MM.1S (cell line): ENCODE results near the gene KRT8.
"Not testable (repeated sequence)": the region's sequence is repeated elsewhere in the genome, so short reads cannot be mapped to it uniquely, and the experiment has no call there.

Experiments used
- DNase-seq: peaks from one replicate; pipeline ENCODE4 v3.0.0-alpha.2; 2015
- H2AFZ ChIP-seq: fragments of 300-600 bp; sonication (generic); 2 replicates; pipeline ENCODE4 v1.6.0; 2016; ENCODE audit warnings: antibody characterized with exemption, low read length
- H3F3A ChIP-seq: fragments of 300-600 bp; sonication (generic); 2 replicates; pipeline ENCODE4 v1.6.1; 2016; ENCODE audit warnings: mild to moderate bottlenecking, antibody characterized with exemption, low read length, moderate library complexity, mixed read lengths; ENCODE audit not compliant: insufficient read depth
- H3K27ac ChIP-seq: fragments of 300-600 bp; sonication (generic); 2 replicates; pipeline ENCODE4 v1.5.1; 2016; ENCODE audit warnings: mild to moderate bottlenecking, low read length
- H3K27me3 ChIP-seq: fragments of 300-600 bp; sonication (generic); replicated peaks from 2 replicates; pipeline ENCODE4 v1.6.0; 2016; ENCODE audit warnings: low read length; ENCODE audit not compliant: insufficient read depth
- H3K36me3 ChIP-seq: fragments of 300-600 bp; sonication (generic); replicated peaks from 2 replicates; pipeline ENCODE4 v1.6.1; 2016; ENCODE audit warnings: mild to moderate bottlenecking, low read length, mixed read lengths; ENCODE audit not compliant: insufficient read depth
- H3K4me1 ChIP-seq: fragments of 300-600 bp; sonication (generic); 2 replicates; pipeline ENCODE4 v1.6.1; 2016; ENCODE audit warnings: low read length, mixed read lengths
- H3K4me2 ChIP-seq: fragments of 300-600 bp; sonication (generic); 2 replicates; pipeline ENCODE4 v1.6.0; 2016; ENCODE audit warnings: low read depth, low read length
- H3K4me3 ChIP-seq: fragments of 300-600 bp; sonication (generic); 2 replicates; pipeline ENCODE4 v1.5.1; 2016; ENCODE audit warnings: low read length, mixed read lengths
- H3K79me2 ChIP-seq: fragments of 300-600 bp; sonication (generic); 2 replicates; pipeline ENCODE4 v1.6.1; 2016; ENCODE audit warnings: mixed run types, low read length, mixed read lengths
- H3K9ac ChIP-seq: fragments of 300-600 bp; sonication (generic); 2 replicates; pipeline ENCODE4 v1.6.1; 2016; ENCODE audit warnings: low read length, mixed read lengths
- H3K9me2 ChIP-seq: fragments of 300-600 bp; sonication (generic); replicated peaks from 2 replicates; pipeline ENCODE4 v1.6.1; 2016; ENCODE audit warnings: mild to moderate bottlenecking, low read length, mixed read lengths; ENCODE audit not compliant: insufficient read depth
- H3K9me3 ChIP-seq: fragments of 300-600 bp; sonication (generic); replicated peaks from 2 replicates; pipeline ENCODE4 v1.6.1; 2016; ENCODE audit warnings: mild to moderate bottlenecking, low read length, mixed read lengths; ENCODE audit not compliant: insufficient read depth
- H4K20me1 ChIP-seq: fragments of 300-600 bp; sonication (generic); 2 replicates; pipeline ENCODE4 v1.6.1; 2016; ENCODE audit warnings: mild to moderate bottlenecking, low read length, moderate library complexity, mixed read lengths; ENCODE audit not compliant: insufficient read depth
- EZH2 ChIP-seq: fragments of 300-600 bp; sonication (generic); optimal IDR thresholded peaks from 2 replicates; pipeline ENCODE3; 2017; ENCODE audit warnings: low read depth, mild to moderate bottlenecking, antibody characterized with exemption, low read length, mixed read lengths
- EZH2phosphoT487 ChIP-seq: fragments of 300-600 bp; sonication (generic); IDR thresholded peaks from 2 replicates; pipeline ENCODE4 v1.6.1; 2018; ENCODE audit warnings: antibody characterized with exemption, low read length
- TF ChIP-seq, protein P1 (sequence below): fragments of 300-600 bp; sonication (generic); IDR thresholded peaks from 2 replicates; pipeline ENCODE4 v1.5.1; 2016; ENCODE audit warnings: antibody characterized with exemption, low read length, mixed read lengths

The KRT8 gene

GRCh38 chr12:52891044-52891443 lies 13.8 kb downstream of the KRT8 start:
- Histone ChIP-seq H4K20me1 (no peaks in the 10 kb centered on the region), H3F3A (no peaks in the 10 kb centered on the region), H3K27ac (no peak overlapping the region), H3K9me2 (no peaks in the 10 kb centered on the region), H3K4me3 (no peak overlapping the region), H3K9ac (no peak overlapping the region), H3K36me3 (no peaks in the 10 kb centered on the region), H3K27me3 (peaks cover 15% of the 10 kb centered on the region), H3K4me1 (no peaks in the 10 kb centered on the region), H3K9me3 (no peaks in the 10 kb centered on the region), H3K4me2 (no peak overlapping the region), H3K79me2 (no peaks in the 10 kb centered on the region), H2AFZ (no peak overlapping the region)
- TF ChIP-seq EZH2 (no peak), EZH2phosphoT487 (no peak)
- TF ChIP-seq, protein P1, sequence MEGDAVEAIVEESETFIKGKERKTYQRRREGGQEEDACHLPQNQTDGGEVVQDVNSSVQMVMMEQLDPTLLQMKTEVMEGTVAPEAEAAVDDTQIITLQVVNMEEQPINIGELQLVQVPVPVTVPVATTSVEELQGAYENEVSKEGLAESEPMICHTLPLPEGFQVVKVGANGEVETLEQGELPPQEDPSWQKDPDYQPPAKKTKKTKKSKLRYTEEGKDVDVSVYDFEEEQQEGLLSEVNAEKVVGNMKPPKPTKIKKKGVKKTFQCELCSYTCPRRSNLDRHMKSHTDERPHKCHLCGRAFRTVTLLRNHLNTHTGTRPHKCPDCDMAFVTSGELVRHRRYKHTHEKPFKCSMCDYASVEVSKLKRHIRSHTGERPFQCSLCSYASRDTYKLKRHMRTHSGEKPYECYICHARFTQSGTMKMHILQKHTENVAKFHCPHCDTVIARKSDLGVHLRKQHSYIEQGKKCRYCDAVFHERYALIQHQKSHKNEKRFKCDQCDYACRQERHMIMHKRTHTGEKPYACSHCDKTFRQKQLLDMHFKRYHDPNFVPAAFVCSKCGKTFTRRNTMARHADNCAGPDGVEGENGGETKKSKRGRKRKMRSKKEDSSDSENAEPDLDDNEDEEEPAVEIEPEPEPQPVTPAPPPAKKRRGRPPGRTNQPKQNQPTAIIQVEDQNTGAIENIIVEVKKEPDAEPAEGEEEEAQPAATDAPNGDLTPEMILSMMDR = no peak
- DNase-seq = no peak

GRCh38 chr12:52890417-52890816 lies 14.5 kb downstream of the KRT8 start:
- TF ChIP-seq, protein P1 = no peak
- TF ChIP-seq EZH2phosphoT487 (no peak), EZH2 (no peak)
- Histone ChIP-seq H3K27ac (no peak overlapping the region), H3K9me2 (no peaks in the 10 kb centered on the region), H3F3A (no peaks in the 10 kb centered on the region), H4K20me1 (no peaks in the 10 kb centered on the region), H3K4me1 (no peaks in the 10 kb centered on the region), H3K36me3 (no peaks in the 10 kb centered on the region), H3K9ac (no peak overlapping the region), H3K79me2 (no peaks in the 10 kb centered on the region), H3K4me3 (no peak overlapping the region), H3K9me3 (no peaks in the 10 kb centered on the region), H3K27me3 (peaks cover 15% of the 10 kb centered on the region), H2AFZ (no peak overlapping the region), H3K4me2 (no peak overlapping the region)
- DNase-seq = no peak

GRCh38 chr12:52884526-52885293 lies 20.2 kb downstream of the KRT8 start:
- H3K4me2 ChIP-seq = no peak overlapping the region
- H2AFZ ChIP-seq = no peak overlapping the region

GRCh38 chr12:52880499-52880898 lies 24.4 kb downstream of the KRT8 start:
- H3K79me2 ChIP-seq, H3K4me1 ChIP-seq, H3K9ac ChIP-seq, H3K4me3 ChIP-seq, H4K20me1 ChIP-seq, H3K9me2 ChIP-seq, H3K36me3 ChIP-seq, DNase-seq, H3K27ac ChIP-seq, H3K9me3 ChIP-seq, H3F3A ChIP-seq, H3K27me3 ChIP-seq: not testable (repeated sequence)
- peak overlapping the region; percentile 88; the same call in 1 of the 2 replicates for H3K4me2 ChIP-seq
- 0 out of 2 replicates have a peak overlapping the region, but pooled peaks have one; percentile 94 for H2AFZ ChIP-seq

More at GRCh38 chr12:52884526-52885293, 20.2 kb downstream of the KRT8 start:
- Histone ChIP-seq H4K20me1 (no peaks in the 10 kb centered on the region), H3K4me3 (no peak overlapping the region), H3K9ac (no peak overlapping the region), H3K36me3 (no peaks in the 10 kb centered on the region), H3K27me3 (no peaks in the 10 kb centered on the region; the same call in 1 of the 2 replicates), H3K4me1 (0 out of 2 replicates have a peak, but pooled peaks cover 3% of the 10 kb centered on the region), H3K9me2 (no peaks in the 10 kb centered on the region), H3K27ac (no peak overlapping the region), H3K9me3 (no peaks in the 10 kb centered on the region), H3K79me2 (no peaks in the 10 kb centered on the region), H3F3A (no peaks in the 10 kb centered on the region)
- peak; percentile 45 for DNase-seq
- TF ChIP-seq EZH2phosphoT487 = no peak
- TF ChIP-seq, protein P1 = peak; percentile 88
- TF ChIP-seq EZH2 = no peak
